ENCODE results near the gene PLAC1. TPM values are rescaled to one million over a fixed set of nuclear protein-coding genes. Genes with fewer than 3 reads are reported as not detected.

The PLAC1 gene
- total RNA-seq, 6 experiments from 2014 or later = 0.51 TPM; not detected in 5

DNA sequence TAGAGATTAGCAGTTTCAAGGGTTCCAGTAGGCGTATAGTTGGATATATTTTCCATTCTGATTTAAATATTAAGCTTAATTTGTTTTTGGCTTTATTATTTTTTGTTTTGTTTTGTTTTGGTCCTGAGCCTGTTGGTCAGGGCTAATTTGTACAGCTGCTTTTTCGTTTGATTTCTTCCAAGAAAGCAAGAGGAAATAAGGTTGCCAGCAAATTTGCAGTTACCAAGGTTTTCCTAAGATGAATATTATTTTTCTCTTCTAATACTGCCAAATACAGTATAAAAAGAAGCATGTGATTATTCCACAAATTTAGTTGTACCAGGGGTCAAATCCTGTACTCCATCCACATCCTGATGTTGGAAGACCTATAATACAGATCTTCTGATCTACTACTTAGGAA, 24.9 kb downstream of the PLAC1 start:
- Mint-ChIP-seq H3K9me3 (peaks cover 4% of the 10 kb centered on the region; the same call in 1 of the 2 replicates), H3K4me1 (ENCODE audit: low read depth) (peaks cover 47% of the 10 kb centered on the region), H3K27me3 (ENCODE audit: insufficient read depth) (no peaks in the 10 kb centered on the region; the same call in 1 of the 2 replicates), H3K4me3 (no peak overlapping the region), H3K27ac (no peak overlapping the region), H3K36me3 (ENCODE audit: low read depth) (peaks cover 3% of the 10 kb centered on the region; the same call in 1 of the 2 replicates)
- no peak for DNase-seq
- TF ChIP-seq, protein P1, sequence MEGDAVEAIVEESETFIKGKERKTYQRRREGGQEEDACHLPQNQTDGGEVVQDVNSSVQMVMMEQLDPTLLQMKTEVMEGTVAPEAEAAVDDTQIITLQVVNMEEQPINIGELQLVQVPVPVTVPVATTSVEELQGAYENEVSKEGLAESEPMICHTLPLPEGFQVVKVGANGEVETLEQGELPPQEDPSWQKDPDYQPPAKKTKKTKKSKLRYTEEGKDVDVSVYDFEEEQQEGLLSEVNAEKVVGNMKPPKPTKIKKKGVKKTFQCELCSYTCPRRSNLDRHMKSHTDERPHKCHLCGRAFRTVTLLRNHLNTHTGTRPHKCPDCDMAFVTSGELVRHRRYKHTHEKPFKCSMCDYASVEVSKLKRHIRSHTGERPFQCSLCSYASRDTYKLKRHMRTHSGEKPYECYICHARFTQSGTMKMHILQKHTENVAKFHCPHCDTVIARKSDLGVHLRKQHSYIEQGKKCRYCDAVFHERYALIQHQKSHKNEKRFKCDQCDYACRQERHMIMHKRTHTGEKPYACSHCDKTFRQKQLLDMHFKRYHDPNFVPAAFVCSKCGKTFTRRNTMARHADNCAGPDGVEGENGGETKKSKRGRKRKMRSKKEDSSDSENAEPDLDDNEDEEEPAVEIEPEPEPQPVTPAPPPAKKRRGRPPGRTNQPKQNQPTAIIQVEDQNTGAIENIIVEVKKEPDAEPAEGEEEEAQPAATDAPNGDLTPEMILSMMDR (IDR thresholded peaks at IDR 0.05) = no peak

DNA sequence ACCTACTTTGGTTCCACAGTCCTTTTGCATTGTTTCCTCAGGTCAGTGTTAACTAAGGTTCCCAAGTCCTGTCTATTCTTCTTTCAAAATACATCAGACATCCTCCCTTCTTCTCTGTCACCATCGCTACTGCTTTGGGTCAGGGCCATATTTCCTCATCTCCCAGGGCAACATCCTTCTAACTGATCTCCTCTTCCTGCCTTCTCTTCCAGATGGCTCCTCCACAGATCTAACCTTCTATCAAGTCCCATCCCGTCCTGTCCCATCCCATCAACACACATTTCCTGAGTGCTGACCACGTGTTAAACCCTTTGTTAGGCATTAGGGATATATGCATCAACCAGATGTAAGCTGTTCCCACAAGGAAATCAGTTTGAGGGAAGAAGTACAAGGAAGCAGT, 25.9 kb downstream of the PLAC1 start:
- H3K27ac Mint-ChIP-seq = no peak overlapping the region
- TF ChIP-seq, protein P1 (IDR thresholded peaks at IDR 0.05) = no peak
- no peak overlapping the region for H3K4me3 Mint-ChIP-seq
- peaks cover 47% of the 10 kb centered on the region for H3K4me1 Mint-ChIP-seq (ENCODE audit: low read depth)
- peaks cover 4% of the 10 kb centered on the region; the same call in 1 of the 2 replicates for H3K9me3 Mint-ChIP-seq
- no peak for DNase-seq
- peaks cover 3% of the 10 kb centered on the region; the same call in 1 of the 2 replicates for H3K36me3 Mint-ChIP-seq (ENCODE audit: low read depth)
- no peaks in the 10 kb centered on the region; the same call in 1 of the 2 replicates for H3K27me3 Mint-ChIP-seq (ENCODE audit: insufficient read depth)

DNA sequence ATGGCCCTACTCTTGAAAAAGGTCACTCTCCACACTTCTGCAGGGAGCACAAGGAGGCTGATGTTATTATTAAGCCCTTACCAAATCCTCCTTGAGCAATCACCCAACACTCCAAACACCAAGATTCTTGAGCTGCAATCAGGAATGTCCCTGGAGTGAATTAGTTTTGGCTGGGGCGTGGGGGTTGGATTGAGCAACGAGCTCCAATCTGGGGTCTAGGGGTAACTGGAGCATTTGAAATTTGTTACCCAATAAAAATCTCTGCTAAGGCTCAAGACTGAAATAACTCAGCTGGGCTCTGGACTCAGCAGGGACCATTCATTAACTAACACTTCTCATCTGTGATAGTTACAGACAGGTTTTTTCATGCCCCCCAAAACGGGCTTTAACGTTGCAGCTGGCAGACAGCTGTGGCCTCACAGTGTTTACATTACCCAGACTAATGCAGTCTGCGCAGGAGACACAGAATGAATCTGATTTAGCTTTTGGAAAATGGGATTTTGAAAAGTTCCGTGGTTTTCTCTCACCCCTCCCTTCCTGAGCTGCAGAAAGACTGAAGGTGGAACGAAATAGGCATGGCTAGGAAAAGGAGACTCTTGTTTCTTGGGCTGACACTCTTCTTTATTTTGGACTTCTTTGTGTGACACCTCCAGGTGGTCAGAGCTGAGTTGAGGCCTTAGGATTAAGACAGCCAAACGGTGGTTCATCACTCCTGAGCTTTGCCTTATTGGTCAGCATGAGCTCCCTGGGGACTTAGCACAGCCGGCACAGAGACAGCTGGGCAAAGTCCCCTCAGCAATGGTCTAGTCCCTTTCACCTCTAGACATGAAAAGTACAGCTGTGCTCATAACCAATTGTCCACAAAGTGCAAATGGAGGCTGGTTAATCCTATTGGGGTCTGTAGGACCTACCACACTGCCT, 26.6 kb downstream of the PLAC1 start:
- Mint-ChIP-seq H3K27me3 (ENCODE audit: insufficient read depth) (no peaks in the 10 kb centered on the region; the same call in 1 of the 2 replicates), H3K9me3 (peaks cover 4% of the 10 kb centered on the region; the same call in 1 of the 2 replicates), H3K27ac (peak overlapping the region; percentile 17), H3K4me3 (no peak overlapping the region), H3K4me1 (ENCODE audit: low read depth) (peaks cover 44% of the 10 kb centered on the region), H3K36me3 (ENCODE audit: low read depth) (peaks cover 3% of the 10 kb centered on the region; the same call in 1 of the 2 replicates)
- no peak for DNase-seq
- TF ChIP-seq, protein P1 (IDR thresholded peaks at IDR 0.05) = no peak

DNA sequence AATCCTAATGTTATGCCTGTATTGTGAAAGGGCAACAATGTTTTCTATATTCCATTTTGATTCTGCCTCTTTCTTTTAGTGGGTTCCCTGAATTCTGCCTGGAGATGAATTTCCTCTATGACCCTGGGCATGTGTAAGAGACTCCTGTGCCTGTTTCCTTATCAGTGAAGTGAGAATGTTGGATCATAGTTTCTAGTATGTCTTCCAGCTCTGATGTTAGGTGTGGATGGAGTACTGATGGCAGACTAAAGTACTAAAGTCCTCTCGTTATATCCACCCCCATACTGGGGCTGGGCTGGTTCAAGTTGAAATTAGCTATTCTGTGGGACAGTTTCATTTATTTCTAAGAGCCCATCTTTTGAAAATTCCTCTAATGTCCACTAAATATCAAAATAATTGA, 29.6 kb downstream of the PLAC1 start:
- no peaks in the 10 kb centered on the region for H3K9me3 Mint-ChIP-seq
- no peak for DNase-seq
- no peaks in the 10 kb centered on the region for H3K27me3 Mint-ChIP-seq (ENCODE audit: insufficient read depth)
- no peaks in the 10 kb centered on the region; the same call in 1 of the 2 replicates for H3K36me3 Mint-ChIP-seq (ENCODE audit: low read depth)
- H3K4me3 Mint-ChIP-seq = no peak overlapping the region
- TF ChIP-seq, protein P1 (IDR thresholded peaks at IDR 0.05) = no peak
- peaks cover 57% of the 10 kb centered on the region for H3K4me1 Mint-ChIP-seq (ENCODE audit: low read depth)
- H3K27ac Mint-ChIP-seq = no peak overlapping the region

- H3K27me3 Mint-ChIP-seq (ENCODE audit: insufficient read depth) = no peaks in the 10 kb centered on the region
- H3K9me3 Mint-ChIP-seq = no peaks in the 10 kb centered on the region
- TF ChIP-seq, protein P1 (IDR thresholded peaks at IDR 0.05) = no peak
- peaks cover 63% of the 10 kb centered on the region for H3K4me1 Mint-ChIP-seq (ENCODE audit: low read depth)
- no peaks in the 10 kb centered on the region for H3K36me3 Mint-ChIP-seq (ENCODE audit: low read depth)
- H3K4me3 Mint-ChIP-seq = no peak overlapping the region
- no peak overlapping the region for H3K27ac Mint-ChIP-seq
- no peak for DNase-seq
These were observed 31.8 kb downstream of the PLAC1 start for GRCh38 chrX:134626434-134626833.
